GM12878 (cell line): Measurements from ENCODE around the gene ANOS1.

Experiments used
- FOXK2 ChIP-seq: fragments of 450-650 bp; IDR thresholded peaks from 2 replicates; pipeline ENCODE4 v1.6.1; 2017; ENCODE audit warnings: mild to moderate bottlenecking, moderate library complexity
- MYC ChIP-seq: IDR thresholded peaks from 2 replicates; pipeline ENCODE4 v1.6.1; 2011; ENCODE audit warnings: mild to moderate bottlenecking, low read length, moderate library complexity, inconsistent platforms; ENCODE audit not compliant: insufficient read depth, insufficient replicate concordance, insufficient read length, severe bottlenecking
- NR2C2 ChIP-seq: IDR thresholded peaks from 2 replicates; pipeline ENCODE4 v1.6.1; 2011; ENCODE audit warnings: borderline replicate concordance, low read depth; ENCODE audit not compliant: control insufficient read depth, insufficient read length
- POLR2A ChIP-seq: IDR thresholded peaks from 2 replicates; pipeline ENCODE4 v1.6.1; 2011; ENCODE audit warnings: low read depth, mild to moderate bottlenecking, low read length
- POLR2AphosphoS5 ChIP-seq: IDR thresholded peaks from 2 replicates; pipeline ENCODE4 v1.6.1; 2011; ENCODE audit warnings: mild to moderate bottlenecking, low read length, inconsistent platforms
- RBBP5 ChIP-seq: fragments of 200-600 bp; sonication (generic); conservative IDR thresholded peaks from 2 replicates; pipeline ENCODE4 v1.6.1; 2016
- SIN3A ChIP-seq: IDR thresholded peaks from 2 replicates; pipeline ENCODE4 v1.6.1; 2012; ENCODE audit warnings: low read depth, low read length, improper control_type of control experiment
- SRF ChIP-seq, 2 experiments: IDR thresholded peaks; 2 replicates each; pipeline ENCODE4 v1.6.1; 2011; ENCODE audit warnings: low read depth in 2 of 2, low read length in 2 of 2, mild to moderate bottlenecking in 1 of 2, moderate library complexity in 1 of 2
- TAF1 ChIP-seq: IDR thresholded peaks from 2 replicates; pipeline ENCODE4 v1.6.1; 2011; ENCODE audit warnings: mild to moderate bottlenecking, low read depth, low read length, borderline replicate concordance
- ZNF384 ChIP-seq: IDR thresholded peaks from 2 replicates; pipeline ENCODE4 v1.6.1; 2012; ENCODE audit warnings: low read depth, mild to moderate bottlenecking, low read length, improper control_type of control experiment, borderline replicate concordance
- ZZZ3 ChIP-seq: IDR thresholded peaks from 2 replicates; pipeline ENCODE4 v1.6.1; 2011; ENCODE audit warnings: low read depth; ENCODE audit not compliant: control insufficient read depth, insufficient read length
- TF ChIP-seq, protein P1 (sequence below), 3 experiments: IDR thresholded peaks in 2 of 3; conservative IDR thresholded peaks in 1 of 3; 2 replicates each; pipeline ENCODE4 v1.5.1; 2011; ENCODE audit warnings: low read depth in 3 of 3, low read length in 3 of 3, mild to moderate bottlenecking in 3 of 3, control low read depth in 2 of 3, moderate library complexity in 2 of 3, inconsistent platforms in 1 of 3, mixed read lengths in 1 of 3; ENCODE audit not compliant: control insufficient read depth in 2 of 3, insufficient read depth in 1 of 3; ENCODE audit errors: extremely low read depth in 1 of 3

DNA sequence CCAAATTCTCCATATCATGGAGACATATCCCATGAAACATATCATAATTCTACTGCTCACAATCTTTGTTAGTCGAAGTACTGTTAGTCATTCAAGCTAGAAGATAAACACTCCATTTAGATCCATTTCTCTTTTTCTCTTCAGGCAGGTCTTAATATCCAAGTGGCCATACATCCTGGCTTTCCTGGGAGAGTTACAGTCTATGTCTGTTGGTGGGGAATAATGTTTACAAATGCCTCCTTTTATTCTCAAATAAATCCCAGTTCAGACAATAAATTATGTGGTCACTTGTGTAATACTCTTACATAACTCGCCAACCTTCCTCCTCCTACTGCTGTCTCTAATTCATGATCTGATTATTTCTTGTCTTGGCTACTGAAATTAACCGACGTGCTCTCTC, 185.2 kb downstream of the ANOS1 start:
- TF ChIP-seq, protein P1, sequence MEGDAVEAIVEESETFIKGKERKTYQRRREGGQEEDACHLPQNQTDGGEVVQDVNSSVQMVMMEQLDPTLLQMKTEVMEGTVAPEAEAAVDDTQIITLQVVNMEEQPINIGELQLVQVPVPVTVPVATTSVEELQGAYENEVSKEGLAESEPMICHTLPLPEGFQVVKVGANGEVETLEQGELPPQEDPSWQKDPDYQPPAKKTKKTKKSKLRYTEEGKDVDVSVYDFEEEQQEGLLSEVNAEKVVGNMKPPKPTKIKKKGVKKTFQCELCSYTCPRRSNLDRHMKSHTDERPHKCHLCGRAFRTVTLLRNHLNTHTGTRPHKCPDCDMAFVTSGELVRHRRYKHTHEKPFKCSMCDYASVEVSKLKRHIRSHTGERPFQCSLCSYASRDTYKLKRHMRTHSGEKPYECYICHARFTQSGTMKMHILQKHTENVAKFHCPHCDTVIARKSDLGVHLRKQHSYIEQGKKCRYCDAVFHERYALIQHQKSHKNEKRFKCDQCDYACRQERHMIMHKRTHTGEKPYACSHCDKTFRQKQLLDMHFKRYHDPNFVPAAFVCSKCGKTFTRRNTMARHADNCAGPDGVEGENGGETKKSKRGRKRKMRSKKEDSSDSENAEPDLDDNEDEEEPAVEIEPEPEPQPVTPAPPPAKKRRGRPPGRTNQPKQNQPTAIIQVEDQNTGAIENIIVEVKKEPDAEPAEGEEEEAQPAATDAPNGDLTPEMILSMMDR (IDR thresholded peaks at IDR 0.05 in 2 of 3, conservative IDR thresholded peaks at IDR 0.05 in 1 of 3; ENCODE audit: control insufficient read depth in 2 of 3, extremely low read depth in 1 of 3, insufficient read depth in 1 of 3, low read depth in 3 of 3, low read length in 3 of 3), result no peak
- no peak for TF ChIP-seq SIN3A
- TF ChIP-seq ZZZ3, result no peak
- TF ChIP-seq POLR2A, result no peak
- TF ChIP-seq NR2C2, result no peak
- no peak for TF ChIP-seq MYC
- no peak for TF ChIP-seq RBBP5
- TF ChIP-seq SRF (IDR thresholded peaks at IDR 0.05; ENCODE audit: low read depth in 2 of 2, low read length in 2 of 2), result no peak
- no peak for TF ChIP-seq FOXK2
- no peak for TF ChIP-seq POLR2AphosphoS5
- TF ChIP-seq ZNF384, result no peak
- no peak for TF ChIP-seq TAF1
